ENCODE data around the gene SMCO2. TPM values are rescaled to one million over a fixed set of nuclear protein-coding genes. Genes with fewer than 3 reads are reported as not detected.

Gene SMCO2
- total RNA-seq, 1 experiment from 2014 or later, result 0.20 TPM

DNA sequence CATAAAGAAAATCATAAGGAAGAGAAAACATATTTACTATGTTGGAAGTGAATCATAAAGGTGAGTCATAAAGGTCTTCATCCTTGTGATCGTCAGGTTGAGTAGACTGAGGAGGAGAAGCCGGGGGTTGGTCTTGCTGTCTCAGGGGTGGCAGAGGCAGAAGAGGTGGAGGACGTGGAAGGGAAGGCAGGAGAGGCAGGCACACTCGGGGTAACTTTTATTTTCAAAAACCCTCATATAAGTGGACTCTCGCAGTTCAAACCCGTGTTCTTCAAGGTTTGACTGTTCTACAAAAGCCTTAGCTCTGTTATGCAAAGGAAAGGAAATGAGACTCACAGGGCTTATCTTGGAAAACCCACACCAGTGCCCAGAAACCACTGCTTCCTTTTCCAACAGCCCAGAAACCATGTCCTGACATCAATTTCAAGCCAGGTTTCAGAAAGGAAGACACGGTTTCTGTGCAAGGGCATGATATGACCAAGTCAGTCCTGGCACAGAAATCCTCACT, 14.0 kb downstream of the SMCO2 start:
- Histone ChIP-seq H3K79me2 (ENCODE audit: insufficient read depth, low read length) (no peaks in the 10 kb centered on the region), H3K18ac (ENCODE audit: insufficient read length, low read depth, low read length) (no peak overlapping the region), H2BK12ac (ENCODE audit: insufficient read length, low read depth, low read length) (no peak overlapping the region), H2BK5ac (ENCODE audit: insufficient read length, low read length) (no peak overlapping the region), H3T11ph (ENCODE audit: low read length) (no peak overlapping the region), H3K9ac (ENCODE audit: extremely low read depth, insufficient read length, low read length) (no peak overlapping the region), H2BK15ac (ENCODE audit: low read depth, low read length) (no peak overlapping the region), H3K27me3 (ENCODE audit: insufficient read depth, low read length) (no peaks in the 10 kb centered on the region), H3K9me3 (ENCODE audit: control insufficient read depth, low read depth, low read length) (no peaks in the 10 kb centered on the region), H2AFZ (ENCODE audit: low read length) (no peak overlapping the region), H2BK20ac (ENCODE audit: low read depth, low read length, poor library complexity, severe bottlenecking) (no peak overlapping the region), H3K79me1 (ENCODE audit: insufficient read depth, low read depth, low read length, poor library complexity, severe bottlenecking) (no peaks in the 10 kb centered on the region), H4K20me1 (ENCODE audit: control insufficient read depth, insufficient read depth, insufficient read length) (no peaks in the 10 kb centered on the region), H3K4ac (ENCODE audit: low read depth, low read length) (no peak overlapping the region), H4K5ac (ENCODE audit: insufficient read length, low read depth, low read length) (no peak overlapping the region), H3K14ac (ENCODE audit: insufficient read depth, low read length) (no peak overlapping the region), H4K8ac (replicated peaks; ENCODE audit: insufficient read length, low read depth, low read length) (no peak overlapping the region), H3K23ac (ENCODE audit: insufficient read length, low read depth, low read length) (no peak overlapping the region), H3K56ac (ENCODE audit: insufficient read length, low read depth, low read length) (no peak overlapping the region), H3K4me2 (ENCODE audit: insufficient read depth, insufficient read length, low read length) (no peak overlapping the region), H3K23me2 (ENCODE audit: insufficient read length, low read depth, low read length, poor library complexity, severe bottlenecking) (no peaks in the 10 kb centered on the region), H3K4me1 (ENCODE audit: insufficient read depth, low read length) (no peaks in the 10 kb centered on the region), H3K27ac (ENCODE audit: insufficient read length, low read depth, low read length) (no peak overlapping the region), H2AK5ac (ENCODE audit: insufficient read length, low read length) (no peak overlapping the region), H2BK120ac (ENCODE audit: low read depth, low read length, poor library complexity, severe bottlenecking) (no peak overlapping the region), H4K91ac (ENCODE audit: insufficient read length, low read depth, low read length) (no peak overlapping the region)
- DNase-seq, result no peak
- WGBS (ENCODE audit: extremely low coverage, insufficient read length, low lambda C conversion rate), result no CpG with 5 or more reads among the region's 7 CpGs
- Mint-ChIP-seq H3K27ac (no peak overlapping the region), H3K4me1 (peaks cover 3 to 9% of the 10 kb centered on the region in 2 experiments; a peak in 3 of 4 replicates), H3K9me3 (no peaks in the 10 kb centered on the region; a peak in 1 of 5 replicates), H3K27me3 (ENCODE audit: low read depth) (0 out of 2 replicates have a peak, but pooled peaks cover 1% of the 10 kb centered on the region), H3K36me3 (ENCODE audit: insufficient read depth in 1 of 3, low read depth in 3 of 3) (no peaks in the 10 kb centered on the region), H3K4me3 (no peak overlapping the region)
- TF ChIP-seq, protein P1, sequence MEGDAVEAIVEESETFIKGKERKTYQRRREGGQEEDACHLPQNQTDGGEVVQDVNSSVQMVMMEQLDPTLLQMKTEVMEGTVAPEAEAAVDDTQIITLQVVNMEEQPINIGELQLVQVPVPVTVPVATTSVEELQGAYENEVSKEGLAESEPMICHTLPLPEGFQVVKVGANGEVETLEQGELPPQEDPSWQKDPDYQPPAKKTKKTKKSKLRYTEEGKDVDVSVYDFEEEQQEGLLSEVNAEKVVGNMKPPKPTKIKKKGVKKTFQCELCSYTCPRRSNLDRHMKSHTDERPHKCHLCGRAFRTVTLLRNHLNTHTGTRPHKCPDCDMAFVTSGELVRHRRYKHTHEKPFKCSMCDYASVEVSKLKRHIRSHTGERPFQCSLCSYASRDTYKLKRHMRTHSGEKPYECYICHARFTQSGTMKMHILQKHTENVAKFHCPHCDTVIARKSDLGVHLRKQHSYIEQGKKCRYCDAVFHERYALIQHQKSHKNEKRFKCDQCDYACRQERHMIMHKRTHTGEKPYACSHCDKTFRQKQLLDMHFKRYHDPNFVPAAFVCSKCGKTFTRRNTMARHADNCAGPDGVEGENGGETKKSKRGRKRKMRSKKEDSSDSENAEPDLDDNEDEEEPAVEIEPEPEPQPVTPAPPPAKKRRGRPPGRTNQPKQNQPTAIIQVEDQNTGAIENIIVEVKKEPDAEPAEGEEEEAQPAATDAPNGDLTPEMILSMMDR (conservative IDR thresholded peaks at IDR 0.05), result no peak
